ENCODE data around the gene POLR2E. TPM values are rescaled to one million over a fixed set of nuclear protein-coding genes. Genes with fewer than 3 reads are reported as not detected.

The POLR2E gene
- total RNA-seq, 1 donor from 2014 or later: 173 TPM

DNA sequence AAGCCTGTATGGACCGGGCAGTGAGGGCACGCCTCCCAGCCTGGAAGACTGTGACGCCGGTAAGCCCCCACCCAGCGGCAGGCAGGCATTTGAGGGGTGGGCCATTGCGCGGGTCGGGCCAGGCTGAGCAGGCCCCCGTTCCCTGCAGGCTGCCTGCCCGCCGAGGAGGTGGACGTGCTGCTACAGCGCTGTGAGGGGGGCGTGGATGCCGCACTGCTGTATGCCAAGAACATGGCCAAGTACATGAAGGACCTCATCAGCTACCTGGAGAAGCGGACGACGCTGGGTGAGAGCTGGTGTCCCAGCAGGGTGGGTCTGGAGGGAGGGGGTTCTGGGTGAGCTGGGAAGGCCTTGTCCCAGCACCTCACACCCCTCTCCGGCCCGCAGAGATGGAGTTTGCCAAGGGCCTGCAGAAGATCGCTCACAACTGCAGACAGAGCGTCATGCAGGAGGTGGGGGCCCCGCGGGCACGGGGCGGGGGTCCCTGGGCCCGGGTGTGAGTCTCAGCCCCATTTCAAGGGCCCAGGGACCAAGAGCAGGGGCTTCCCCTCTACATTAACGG lies 21.1 kb downstream of the POLR2E start:
- Mint-ChIP-seq H3K9me3 (no peaks in the 10 kb centered on the region), H3K27ac (no peak overlapping the region), H3K27me3 (no peaks in the 10 kb centered on the region), H3K4me3 (peak overlapping the region; percentile 41), H3K4me1 (peaks cover 68% of the 10 kb centered on the region), H3K36me3 (ENCODE audit: low read depth) (peaks cover 54% of the 10 kb centered on the region)
- no peak for ATAC-seq (ENCODE audit: low read depth)
- POLR2A ChIA-PET: interaction anchor here (0.9 to 13.1 kb wide), 19 partner anchors 7 to 195 kb away, joined by 3 to 184 read pairs (median 11); partner anchors contain the start of genes ABCA7, ARHGAP45, CIRBP and CNN2
- CTCF ChIA-PET: interaction anchor here (1.0 to 1.4 kb wide), 2 partner anchors 9 to 73 kb away, joined by 3 to 9 read pairs; no protein-coding TSS in a partner anchor
- TF ChIP-seq, protein P1, sequence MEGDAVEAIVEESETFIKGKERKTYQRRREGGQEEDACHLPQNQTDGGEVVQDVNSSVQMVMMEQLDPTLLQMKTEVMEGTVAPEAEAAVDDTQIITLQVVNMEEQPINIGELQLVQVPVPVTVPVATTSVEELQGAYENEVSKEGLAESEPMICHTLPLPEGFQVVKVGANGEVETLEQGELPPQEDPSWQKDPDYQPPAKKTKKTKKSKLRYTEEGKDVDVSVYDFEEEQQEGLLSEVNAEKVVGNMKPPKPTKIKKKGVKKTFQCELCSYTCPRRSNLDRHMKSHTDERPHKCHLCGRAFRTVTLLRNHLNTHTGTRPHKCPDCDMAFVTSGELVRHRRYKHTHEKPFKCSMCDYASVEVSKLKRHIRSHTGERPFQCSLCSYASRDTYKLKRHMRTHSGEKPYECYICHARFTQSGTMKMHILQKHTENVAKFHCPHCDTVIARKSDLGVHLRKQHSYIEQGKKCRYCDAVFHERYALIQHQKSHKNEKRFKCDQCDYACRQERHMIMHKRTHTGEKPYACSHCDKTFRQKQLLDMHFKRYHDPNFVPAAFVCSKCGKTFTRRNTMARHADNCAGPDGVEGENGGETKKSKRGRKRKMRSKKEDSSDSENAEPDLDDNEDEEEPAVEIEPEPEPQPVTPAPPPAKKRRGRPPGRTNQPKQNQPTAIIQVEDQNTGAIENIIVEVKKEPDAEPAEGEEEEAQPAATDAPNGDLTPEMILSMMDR (IDR thresholded peaks at IDR 0.05): no peak
- intact Hi-C loops (cut with micrococcal nuclease): no loop called here
- DNase-seq: no peak

DNA sequence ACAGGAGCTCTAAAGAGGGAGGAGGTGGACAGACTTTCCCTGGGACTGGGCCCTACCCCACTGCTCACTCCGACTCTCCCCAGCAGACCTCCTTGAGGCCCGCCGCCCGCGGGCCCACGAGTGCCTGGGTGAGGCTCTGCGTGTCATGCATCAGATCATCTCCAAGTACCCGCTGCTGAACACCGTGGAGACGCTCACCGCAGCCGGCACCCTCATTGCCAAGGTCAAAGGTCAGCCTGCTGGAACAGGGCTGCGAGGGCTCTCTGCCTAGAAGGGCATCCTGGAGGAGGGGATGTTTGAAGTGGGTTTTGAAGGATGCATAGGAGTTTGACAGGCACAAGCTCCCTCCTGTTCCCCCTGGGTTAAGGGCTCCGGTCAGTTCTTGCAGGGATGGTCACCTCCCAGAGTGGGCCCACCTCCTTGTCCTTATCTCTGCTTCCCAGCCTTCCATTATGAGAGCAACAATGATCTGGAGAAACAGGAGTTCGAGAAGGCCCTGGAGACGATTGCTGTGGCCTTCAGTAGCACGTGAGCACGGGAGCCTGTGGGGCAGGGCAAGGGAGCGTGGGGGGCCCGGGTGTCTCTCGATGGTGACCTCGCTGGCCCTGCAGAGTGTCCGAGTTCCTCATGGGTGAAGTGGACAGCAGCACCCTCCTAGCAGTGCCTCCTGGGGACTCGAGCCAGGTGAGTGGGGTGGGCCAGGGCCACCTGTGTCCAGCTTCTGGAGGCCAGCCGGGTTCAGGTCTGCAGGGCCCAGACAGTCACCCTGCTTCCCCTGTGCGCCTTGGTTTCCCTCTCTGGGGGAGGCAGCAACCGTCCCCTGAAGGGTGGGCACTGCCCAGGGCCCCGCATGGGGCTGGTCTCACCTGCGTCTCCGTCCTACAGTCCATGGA lies 21.9 kb downstream of the POLR2E start:
- DNase-seq (no peak), ATAC-seq (ENCODE audit: low read depth) (no peak)
- Mint-ChIP-seq H3K9me3 (no peaks in the 10 kb centered on the region), H3K4me3 (no peak overlapping the region), H3K27me3 (no peaks in the 10 kb centered on the region), H3K27ac (peak overlapping the region; percentile 61), H3K4me1 (peaks cover 74% of the 10 kb centered on the region), H3K36me3 (ENCODE audit: low read depth) (peaks cover 59% of the 10 kb centered on the region)
- ChIA-PET POLR2A (interaction anchor here (0.6 to 13.1 kb wide), 4 partner anchors 13 to 45 kb away, joined by 3 to 184 read pairs (median 26); partner anchors contain the start of genes GPX4 and POLR2E), CTCF (no interaction called here)
- intact Hi-C loops (cut with micrococcal nuclease): no loop called here
- TF ChIP-seq, protein P1 (IDR thresholded peaks at IDR 0.05): no peak

DNA sequence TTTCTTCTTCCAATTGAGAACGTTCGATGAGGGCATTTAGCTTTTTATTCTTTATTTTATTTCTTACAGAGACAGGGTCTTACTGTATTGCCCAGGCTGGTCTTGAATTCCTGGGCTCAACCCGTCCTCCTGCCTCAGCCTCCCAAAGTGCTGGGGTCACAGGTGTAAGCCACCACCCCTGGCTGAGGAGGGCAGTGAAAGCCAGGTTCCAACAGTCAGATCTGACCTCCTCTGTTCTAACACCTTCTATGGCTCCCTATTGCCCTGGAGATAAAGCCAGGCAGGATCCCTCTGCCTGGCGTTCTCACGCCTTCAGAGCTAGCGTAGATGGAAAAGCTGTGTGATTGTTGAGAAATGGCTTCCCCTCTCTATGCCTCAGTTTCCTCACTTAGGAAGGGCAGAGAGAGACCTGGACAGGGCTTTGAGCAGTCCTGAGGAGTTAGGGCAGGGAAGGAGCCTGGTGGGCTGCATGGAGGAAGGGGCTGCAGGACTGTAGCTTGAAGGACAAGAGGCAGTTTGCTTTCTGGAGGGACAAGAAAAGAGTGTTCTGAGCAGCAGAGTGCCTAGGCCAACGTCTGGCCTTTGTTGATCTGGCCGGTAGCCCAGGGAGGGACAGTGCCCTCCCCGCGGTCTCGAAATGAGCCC lies 22.7 kb downstream of the POLR2E start:
- ChIA-PET CTCF (no interaction called here), POLR2A (interaction anchor here (0.5 to 13.1 kb wide), 5 partner anchors 14 to 52 kb away, joined by 3 to 184 read pairs (median 5); partner anchors contain the start of gene GPX4)
- Mint-ChIP-seq H3K4me1 (peaks cover 65% of the 10 kb centered on the region), H3K36me3 (ENCODE audit: low read depth) (peaks cover 56% of the 10 kb centered on the region), H3K27ac (peak overlapping the region; percentile 61), H3K27me3 (no peaks in the 10 kb centered on the region), H3K9me3 (no peaks in the 10 kb centered on the region), H3K4me3 (no peak overlapping the region)
- TF ChIP-seq, protein P1 (IDR thresholded peaks at IDR 0.05): no peak
- DNase-seq: no peak
- intact Hi-C loops (cut with micrococcal nuclease): no loop called here
- no peak for ATAC-seq (ENCODE audit: low read depth)

DNA sequence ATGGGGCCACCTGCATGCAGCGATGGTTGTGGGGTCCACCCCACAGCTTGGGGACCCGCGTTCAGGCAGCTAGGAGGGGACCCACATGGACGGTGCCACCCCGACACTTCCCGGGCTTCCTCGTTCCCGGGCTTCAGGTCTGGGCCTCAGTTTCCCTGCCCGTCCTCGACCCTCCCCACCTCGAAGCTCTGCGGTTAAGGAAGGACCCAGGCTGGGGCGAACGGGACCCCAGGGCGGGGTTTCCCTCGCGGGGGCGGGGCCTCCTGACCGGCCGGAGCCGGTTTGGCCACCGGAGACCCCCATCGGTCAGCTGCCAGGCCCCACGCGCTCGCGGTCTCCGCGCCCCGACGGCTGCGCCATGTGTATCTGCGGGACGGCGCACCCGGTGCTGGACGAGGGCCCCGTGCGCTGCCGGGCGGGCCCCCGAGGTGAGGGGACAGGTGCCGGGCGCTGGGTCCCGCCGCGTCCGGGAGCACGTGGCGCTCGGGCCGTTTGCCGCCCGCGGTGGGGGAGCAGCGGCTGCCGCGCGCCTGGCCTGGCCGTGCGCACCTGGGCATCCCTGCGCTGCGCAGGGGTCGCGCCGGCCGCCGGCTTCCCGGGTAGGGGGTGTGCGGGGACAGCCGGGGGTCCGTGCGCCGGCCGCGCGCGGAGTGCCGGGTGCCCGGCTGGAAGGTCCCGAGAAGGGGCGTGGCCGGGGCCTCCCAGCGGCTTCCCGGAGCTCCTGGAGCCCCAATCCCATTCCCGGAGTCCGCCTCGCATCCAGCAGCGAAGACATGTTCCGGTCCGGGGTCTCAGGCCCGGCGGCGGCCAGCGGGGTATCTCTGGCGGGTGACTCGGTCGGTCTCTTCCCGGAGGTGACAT lies 24.0 kb downstream of the POLR2E start:
- no peak for DNase-seq
- POLR2A ChIA-PET: interaction anchor here (0.7 to 13.1 kb wide), 5 partner anchors 15 to 173 kb away, joined by 3 to 184 read pairs (median 8); partner anchors contain the start of genes ABCA7 and GPX4
- H3K36me3 Mint-ChIP-seq (ENCODE audit: low read depth): peaks cover 50% of the 10 kb centered on the region

More for the DNA sequence above, 24.0 kb downstream of the POLR2E start:
- TF ChIP-seq, protein P1 (IDR thresholded peaks at IDR 0.05): no peak
- peaks cover 58% of the 10 kb centered on the region for H3K4me1 Mint-ChIP-seq
- intact Hi-C loops (cut with micrococcal nuclease): no loop called here
- no peak overlapping the region for H3K4me3 Mint-ChIP-seq
- H3K27ac Mint-ChIP-seq: peak overlapping the region; percentile 54
- CTCF ChIA-PET: no interaction called here
- H3K9me3 Mint-ChIP-seq: no peaks in the 10 kb centered on the region
- H3K27me3 Mint-ChIP-seq: no peaks in the 10 kb centered on the region
- ATAC-seq (ENCODE audit: low read depth): no peak
